Stimulated activated CD4-positive, alpha-beta T cell treated with anti-CD3 and anti-CD28 coated beads, Interleukin-2, amount 100 ng/mL, for 4 hours (primary cell): ENCODE data around the gene SPN.
A peak's percentile ranks its signal among the peaks of the same experiment; 100 is the strongest.
"Not testable (repeated sequence)": the region's sequence is repeated elsewhere in the genome, so short reads cannot be mapped to it uniquely, and the experiment has no call there.

Source experiments
- DNase-seq: peaks from one replicate; pipeline ENCODE4 v3.0.0-alpha.2; 2020; ENCODE audit warnings: low read depth

Gene SPN

DNA sequence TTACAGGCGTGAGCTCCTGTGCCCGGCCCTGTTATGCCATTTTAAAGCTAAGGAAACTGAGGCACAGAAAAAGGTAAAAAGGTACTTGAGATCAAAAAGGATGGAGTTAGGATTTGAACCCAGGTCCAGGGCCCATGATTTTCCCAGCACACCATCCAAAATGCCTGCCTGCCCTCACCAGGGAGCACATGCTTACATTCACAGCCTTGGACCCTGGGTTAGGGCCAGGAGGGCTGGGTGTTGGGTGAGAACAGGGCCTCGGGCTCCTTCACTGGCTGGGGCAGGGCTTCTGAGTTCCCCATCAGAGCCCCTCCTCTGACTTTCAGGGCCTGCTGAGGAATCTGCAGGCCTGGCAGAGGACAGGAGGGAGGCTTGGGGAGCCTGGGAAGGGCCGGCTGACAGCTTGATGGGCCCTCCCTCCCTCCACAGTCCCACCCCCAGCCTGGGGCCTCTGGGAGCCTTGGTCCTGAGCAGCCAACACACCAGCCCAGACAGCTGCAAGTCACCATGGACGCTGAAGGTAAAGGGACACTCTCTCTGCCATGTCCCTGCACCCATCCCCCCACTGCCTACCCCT is 15.7 kb downstream of the SPN start, which contains the start of gene QPRT:
Gene QPRT (plus strand): TSS at position 490 of the 577 bp plus-strand sequence. CDS start 18 bp downstream, at position 508.
- no peak for DNase-seq

- DNase-seq: no peak
Measured at GRCh38 chr16:29680180-29680598, 17.1 kb downstream of the SPN start.

- no peak for DNase-seq
Measured at GRCh38 chr16:29683543-29684090, 20.6 kb downstream of the SPN start.

DNA sequence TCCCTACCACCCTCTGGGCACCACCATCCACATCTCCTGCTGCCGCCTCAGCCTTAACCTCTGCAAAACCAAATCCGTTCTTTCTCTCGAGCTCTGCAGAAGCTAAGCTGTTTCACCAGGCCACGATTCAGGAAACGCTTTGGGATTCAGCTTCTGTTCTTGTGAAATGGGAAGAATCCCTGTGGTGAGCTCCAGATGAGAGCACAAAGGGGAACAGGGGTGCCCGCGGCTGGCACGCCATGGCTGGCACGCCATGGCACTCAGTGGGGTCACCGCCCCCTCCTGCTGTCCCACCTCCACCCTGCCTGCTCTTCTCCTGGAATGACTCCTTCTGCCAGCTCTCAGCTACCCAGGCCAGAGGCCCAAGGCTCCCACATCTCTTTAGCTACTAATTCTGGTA is 21.6 kb downstream of the SPN start:
- DNase-seq: no peak

GRCh38 chr16:29686740-29687332 is 23.8 kb downstream of the SPN start:
- no peak for DNase-seq

DNA sequence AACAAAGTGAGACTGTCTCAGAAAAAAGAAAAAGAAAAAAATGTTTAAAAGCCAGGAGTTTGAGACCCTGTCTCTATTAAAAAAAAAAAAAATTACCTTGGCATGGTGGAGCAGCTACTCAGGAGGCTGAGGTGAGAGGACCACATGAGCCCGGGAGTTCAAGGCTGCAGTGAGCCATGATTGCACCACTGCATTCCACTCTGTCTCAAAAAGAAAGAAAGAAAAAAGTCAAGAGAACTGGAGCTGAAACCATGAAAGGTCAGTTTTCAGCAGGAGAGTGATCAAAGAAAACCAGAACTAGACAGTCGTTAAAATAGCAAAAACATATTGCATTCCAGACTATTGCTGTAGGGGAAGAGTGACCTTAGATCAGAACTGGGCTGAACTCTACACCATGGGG is 24.7 kb downstream of the SPN start:
- no peak for DNase-seq

DNA sequence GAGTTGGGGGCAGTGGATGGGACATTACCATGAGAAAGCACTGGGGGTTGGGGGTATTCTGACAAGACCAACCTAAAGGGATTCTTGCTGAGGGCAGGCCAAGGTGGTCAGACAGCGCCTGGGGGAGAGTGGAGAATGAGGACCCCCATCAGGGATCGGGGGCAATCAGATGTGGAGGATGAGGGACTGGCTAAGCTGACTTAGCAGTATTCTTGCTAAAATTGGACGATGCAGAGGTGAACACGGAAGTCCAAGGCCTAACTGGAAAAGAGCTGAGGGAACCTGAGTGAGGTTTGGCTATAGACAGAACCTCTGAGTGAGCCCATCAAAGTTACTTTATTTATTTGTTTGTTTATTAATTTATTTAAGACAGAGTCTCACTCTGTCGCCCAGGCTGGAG is 25.1 kb downstream of the SPN start:
- no peak for DNase-seq

DNA sequence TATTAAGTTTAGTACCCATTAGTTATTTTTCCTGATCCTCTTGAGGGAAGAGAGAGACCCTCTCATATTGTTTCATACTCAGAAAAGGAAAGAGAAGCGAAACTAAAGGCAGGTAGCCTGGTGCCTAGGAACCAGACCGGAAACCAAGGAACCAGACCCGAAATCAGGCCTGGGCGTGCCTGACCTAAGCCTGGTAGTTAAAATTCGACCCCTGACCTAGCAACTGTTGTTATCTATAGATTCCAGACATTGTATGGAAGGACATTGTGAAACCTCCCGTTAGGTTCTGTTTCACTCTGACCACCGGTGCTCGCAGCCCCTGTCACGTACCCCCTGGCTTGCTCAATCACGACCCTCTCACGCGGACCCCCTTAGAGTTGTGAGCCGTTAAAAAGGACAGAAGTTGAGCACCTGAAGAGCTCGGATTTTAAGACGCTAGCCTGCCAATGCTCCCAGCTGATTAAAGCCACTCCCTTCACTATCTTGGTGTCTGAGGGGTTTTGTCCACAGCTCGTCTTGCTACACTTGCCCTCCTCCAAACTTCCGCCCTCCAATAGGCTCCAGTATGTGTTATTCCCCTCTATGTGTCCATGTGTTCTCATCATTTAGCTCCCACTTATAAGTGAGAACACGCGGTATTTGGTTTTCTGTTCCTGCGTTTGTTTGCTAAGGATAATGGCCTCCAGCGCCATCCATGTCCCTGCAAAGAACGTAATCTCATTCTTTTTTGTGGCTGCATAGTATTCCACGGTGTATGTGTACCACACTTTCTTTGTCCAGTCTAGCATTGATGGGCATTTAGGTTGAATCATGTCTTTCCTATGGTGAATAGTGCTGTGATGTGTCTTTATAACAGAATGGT is 26.7 kb downstream of the SPN start:
- not testable (repeated sequence) for DNase-seq

GRCh38 chr16:29692606-29693005 is 29.6 kb downstream of the SPN start:
- not testable (repeated sequence) for DNase-seq

GRCh38 chr16:29694384-29695195 is 31.5 kb downstream of the SPN start:
- no peak for DNase-seq

- not testable (repeated sequence) for DNase-seq
Measured at GRCh38 chr16:29695675-29696074, 32.6 kb downstream of the SPN start.

GRCh38 chr16:29696881-29697331 is 33.9 kb downstream of the SPN start:
- no peak for DNase-seq

- no peak for DNase-seq
Measured at GRCh38 chr16:29697391-29697790, 34.3 kb downstream of the SPN start.

GRCh38 chr16:29698042-29698441 is 35.0 kb downstream of the SPN start:
- DNase-seq: no peak

DNA sequence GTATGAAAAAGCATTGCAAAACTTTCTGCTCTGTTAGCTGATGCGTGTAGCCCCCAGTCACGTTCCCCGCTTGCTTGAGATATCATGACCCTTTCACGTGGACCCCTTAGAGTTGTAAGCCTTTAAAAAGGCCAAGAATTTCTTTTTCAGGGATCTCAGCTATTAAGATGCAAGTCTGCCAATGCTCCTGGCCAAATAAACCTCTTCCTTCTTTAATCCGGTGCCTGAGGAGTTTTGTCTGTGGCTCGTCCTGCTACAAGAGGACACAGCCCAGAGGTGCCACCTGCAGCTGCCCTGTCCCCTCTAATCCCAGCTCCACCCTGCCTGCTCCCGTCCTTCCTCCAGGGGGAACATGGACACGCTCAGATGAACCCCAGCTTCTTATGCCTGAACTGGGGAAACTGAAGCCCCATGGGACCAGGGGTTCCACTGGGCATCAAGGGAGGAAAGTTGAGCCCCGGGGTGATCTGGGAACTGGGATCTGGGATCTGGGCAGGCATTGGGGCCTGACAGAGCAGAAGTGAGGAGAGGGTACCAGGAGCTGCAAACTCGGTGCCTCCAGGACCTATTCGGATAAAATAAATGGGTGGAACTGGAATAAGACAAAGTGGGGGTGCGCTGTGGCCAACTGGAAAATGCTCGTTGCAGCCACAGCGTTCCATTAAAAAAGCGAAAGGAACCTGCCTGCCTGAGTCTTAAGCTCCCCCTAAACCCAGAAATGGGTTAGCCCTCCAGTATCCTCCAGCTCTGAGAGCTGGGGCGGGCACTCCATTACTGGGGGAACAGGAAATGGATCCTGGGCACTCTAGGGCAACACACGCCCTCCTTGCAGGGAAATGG is 35.7 kb downstream of the SPN start:
- no peak for DNase-seq

DNA sequence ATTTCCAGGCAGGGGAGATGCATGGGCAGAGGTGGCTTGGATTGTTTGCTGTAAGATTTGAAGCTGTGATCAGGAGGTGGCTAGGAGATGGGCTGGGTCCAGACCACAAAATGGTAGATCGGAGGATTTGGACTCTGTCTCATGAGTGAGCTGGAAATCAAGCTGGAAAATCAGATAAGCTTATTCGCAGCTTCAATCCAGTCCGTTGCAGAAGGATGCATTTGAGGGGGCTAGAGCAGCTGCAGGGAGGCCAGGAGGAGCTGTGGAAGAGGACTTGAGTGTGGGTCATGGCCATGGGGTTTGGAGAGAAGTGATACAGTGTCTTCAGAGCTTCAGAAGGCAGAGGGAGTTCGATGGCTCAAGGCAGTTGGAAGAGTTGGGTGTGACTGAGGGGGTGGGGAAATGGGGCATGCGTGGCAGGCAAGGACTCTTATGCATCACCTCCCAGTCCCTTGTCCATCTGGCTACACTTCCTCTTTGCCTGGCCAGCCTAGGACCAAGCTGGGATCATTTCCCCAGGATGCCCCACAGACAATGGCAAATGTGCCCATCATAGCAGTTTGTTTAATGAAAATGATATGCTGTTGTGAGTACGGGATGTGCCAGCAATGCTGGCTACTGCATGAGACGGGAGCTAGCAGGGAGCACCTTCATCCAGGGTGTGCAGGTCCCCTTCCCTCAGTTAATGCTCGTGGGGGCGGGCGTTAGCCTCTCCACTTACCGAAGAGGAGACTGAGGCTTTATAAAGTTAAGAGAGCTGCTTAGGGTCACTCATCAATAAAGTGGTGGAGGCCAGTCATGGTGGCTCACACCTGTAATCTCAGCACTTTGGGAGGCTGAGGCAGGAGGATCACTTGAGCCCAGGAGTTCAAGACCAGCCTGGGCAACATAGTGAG is 36.5 kb downstream of the SPN start:
- DNase-seq: no peak

DNA sequence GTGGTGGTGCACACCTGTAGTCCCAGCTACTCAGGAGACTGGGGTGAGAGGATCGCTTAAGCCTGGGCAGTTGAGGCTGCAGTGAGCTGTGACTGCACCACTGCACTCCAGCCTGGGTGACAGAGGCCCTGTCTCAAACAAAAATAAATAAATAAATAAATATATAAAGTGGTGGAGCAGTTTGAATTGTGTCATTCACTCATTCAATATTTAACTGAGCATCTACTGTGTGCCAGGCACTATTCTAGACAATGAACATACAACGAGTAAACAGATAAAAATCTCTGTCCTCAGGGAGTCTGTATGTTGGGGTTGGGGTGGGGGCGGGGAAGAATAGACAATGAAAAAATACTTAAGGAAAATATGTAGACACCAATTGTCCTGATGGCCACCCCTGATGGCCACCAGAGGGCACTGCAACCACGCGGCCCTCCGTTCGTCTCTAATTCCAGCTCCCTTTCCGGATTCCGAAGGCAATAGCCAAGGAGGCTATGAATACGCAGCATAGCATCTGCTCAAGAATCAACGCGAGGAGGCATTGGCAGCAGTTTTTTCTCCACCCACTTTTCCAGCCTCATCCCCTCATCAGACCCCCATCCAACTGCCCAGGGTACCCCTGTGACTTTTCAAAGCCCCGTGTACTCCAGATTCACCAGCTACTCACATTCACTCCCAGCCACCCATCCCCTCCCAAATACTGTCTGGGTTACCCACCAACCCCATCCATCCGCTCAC is 37.4 kb downstream of the SPN start:
- peak; percentile 62 for DNase-seq

DNA sequence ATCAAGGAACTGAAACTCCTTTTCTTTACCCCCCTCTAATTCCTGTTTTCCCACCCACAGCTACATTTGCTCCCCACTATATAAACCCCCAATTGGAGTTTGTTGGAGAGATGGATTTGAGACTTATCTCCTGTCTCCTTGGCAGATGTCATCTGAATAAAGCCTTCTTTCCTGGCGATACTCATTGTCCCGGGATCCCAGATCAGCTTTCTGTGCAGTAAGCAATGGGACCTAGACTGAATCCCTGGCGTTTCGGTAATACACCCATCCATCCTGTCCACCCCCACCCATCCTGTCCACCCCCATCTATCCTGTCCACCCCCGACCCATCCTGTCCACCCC is 38.1 kb downstream of the SPN start:
- DNase-seq: no peak

GRCh38 chr16:29702269-29702668 is 39.2 kb downstream of the SPN start:
- no peak for DNase-seq
